Cardiac fibroblast (primary cell): ENCODE data around the gene USH2A.

Experiments
- DNase-seq, 2 donors: peaks; one replicate each; pipeline versions ENCODE4 v3.0.0 to v3.0.0-alpha.2; 2010; ENCODE audit warnings: low read depth in 2 of 2
- H3K4me3 ChIP-seq, 2 donors: replicated peaks in 1 of 2; 1 replicate in 1 of 2; 2 replicates in 1 of 2; pipeline ENCODE4 v1.5.1; 2011; ENCODE audit warnings: low read depth in 2 of 2, low read length in 2 of 2, mild to moderate bottlenecking in 2 of 2, moderate library complexity in 1 of 2
- TF ChIP-seq, protein P1 (sequence below): IDR thresholded peaks from one replicate; pipeline ENCODE4 v1.5.1; 2011; ENCODE audit warnings: low read depth, mild to moderate bottlenecking, low read length, inconsistent platforms

Gene USH2A

DNA sequence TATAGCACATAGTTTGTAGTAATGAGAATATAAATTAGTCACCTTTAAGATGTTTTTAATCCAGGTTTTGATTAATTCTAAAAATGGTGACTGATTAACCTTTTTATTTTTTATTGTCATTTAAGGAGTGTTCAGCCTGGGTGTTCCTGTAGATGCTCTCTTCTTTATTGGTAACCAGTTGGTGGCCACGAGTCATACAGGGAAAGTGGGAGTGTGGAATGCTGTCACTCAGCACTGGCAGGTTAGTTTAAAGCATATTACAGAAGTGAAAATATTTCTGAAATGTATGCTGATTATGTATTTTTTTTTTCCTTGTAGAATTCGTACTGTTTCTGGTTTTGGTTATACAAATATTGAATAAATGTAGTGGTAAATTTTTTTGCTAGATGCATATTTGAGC is 828.0 kb downstream of the USH2A start:
- TF ChIP-seq, protein P1, sequence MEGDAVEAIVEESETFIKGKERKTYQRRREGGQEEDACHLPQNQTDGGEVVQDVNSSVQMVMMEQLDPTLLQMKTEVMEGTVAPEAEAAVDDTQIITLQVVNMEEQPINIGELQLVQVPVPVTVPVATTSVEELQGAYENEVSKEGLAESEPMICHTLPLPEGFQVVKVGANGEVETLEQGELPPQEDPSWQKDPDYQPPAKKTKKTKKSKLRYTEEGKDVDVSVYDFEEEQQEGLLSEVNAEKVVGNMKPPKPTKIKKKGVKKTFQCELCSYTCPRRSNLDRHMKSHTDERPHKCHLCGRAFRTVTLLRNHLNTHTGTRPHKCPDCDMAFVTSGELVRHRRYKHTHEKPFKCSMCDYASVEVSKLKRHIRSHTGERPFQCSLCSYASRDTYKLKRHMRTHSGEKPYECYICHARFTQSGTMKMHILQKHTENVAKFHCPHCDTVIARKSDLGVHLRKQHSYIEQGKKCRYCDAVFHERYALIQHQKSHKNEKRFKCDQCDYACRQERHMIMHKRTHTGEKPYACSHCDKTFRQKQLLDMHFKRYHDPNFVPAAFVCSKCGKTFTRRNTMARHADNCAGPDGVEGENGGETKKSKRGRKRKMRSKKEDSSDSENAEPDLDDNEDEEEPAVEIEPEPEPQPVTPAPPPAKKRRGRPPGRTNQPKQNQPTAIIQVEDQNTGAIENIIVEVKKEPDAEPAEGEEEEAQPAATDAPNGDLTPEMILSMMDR, result no peak
- DNase-seq, result no peak
- H3K4me3 ChIP-seq, result no peak overlapping the region

DNA sequence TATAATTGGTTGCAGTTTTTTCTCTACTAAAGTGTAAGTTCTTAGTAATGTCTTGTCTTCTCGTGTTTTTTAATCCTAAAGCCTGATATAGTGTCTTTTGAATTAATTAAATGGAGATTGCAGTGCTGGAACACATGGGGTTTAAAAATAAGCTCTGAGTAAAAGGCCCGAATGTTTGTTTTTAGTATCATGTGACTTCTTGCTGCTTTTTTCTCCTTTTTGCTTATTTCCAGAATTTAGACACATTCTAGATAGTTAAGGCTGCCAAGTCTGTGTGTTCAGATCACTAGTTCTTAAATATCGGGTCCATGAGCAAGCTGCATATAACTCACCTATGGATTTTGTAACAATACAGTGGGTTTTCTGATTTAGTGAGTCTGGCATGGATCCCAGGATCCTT is 828.6 kb downstream of the USH2A start:
- DNase-seq, result peak in 1 of 2 donors; percentile 22
- H3K4me3 ChIP-seq, result no peak overlapping the region
- TF ChIP-seq, protein P1, result no peak

DNA sequence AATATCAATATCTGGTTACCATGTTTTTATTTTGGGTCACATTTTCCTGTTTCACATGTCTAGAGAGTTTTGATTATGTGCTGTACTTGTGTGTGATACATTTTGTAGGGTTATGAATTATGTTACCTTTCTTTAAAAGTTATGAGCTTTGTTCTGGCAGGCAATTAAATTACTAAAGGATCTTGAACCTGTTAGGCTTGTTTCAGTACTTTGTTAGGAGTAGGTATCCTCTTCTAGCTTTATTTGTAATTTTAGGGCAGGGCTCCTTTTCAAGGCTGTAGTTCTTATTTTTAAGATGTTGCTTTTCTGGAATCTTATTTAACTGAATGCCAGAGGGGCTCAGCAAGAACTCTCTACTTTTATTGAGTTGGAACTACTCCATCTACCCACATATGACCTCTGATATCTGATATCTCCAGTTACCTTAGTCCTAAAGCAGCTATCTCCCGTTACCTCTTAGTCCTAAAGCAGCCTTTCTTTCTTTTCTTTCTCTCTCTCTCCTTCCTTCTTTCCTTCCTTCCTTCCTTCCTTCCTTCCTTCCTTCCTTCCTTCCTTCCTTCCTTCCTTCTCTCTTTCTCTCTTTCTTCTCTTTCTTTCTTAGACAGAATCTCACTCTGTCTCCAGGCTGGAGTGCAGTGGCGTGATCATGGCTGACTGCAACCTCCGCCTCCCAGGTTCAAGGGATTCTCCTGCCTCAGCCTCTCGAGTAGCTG is 832.3 kb downstream of the USH2A start:
- TF ChIP-seq, protein P1, result no peak
- no peak overlapping the region for H3K4me3 ChIP-seq
- no peak for DNase-seq

DNA sequence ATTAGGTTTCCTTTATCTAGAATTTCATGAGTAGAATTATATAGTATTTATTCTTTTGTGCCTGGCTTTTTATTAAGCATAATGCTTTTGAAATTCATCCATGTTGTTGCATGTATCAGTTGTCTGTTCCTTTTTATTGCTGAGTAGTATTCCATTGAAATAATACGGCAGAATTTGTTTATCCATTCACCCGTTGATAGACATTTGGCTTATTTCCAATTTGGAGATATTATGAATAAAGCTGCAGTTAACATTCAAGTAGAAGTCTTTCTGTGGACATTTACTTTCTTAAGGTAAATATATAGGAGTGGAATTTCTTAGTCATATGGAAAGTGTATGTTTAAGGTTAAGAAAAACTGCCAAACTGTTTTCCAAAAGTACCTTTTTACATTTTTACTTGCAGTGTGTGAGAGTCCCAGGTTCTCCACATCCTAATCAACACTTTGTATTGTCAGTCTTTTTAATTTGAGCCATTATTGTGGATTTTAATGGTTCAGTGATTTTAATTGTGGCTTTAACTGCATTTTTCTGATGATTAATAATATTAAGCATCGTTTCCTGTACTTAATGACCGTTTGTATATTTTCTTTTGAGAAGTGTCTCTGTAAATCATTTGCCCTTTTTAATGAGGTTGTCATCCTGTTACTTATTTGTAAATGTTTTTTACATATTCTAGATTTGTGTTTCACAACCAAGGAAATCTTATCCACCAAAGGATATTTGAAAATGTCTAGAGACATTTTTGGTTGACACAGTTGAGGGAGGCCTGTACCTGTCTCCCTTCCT is 833.4 kb downstream of the USH2A start:
- DNase-seq, result no peak
- TF ChIP-seq, protein P1, result no peak
- no peak overlapping the region for H3K4me3 ChIP-seq

DNA sequence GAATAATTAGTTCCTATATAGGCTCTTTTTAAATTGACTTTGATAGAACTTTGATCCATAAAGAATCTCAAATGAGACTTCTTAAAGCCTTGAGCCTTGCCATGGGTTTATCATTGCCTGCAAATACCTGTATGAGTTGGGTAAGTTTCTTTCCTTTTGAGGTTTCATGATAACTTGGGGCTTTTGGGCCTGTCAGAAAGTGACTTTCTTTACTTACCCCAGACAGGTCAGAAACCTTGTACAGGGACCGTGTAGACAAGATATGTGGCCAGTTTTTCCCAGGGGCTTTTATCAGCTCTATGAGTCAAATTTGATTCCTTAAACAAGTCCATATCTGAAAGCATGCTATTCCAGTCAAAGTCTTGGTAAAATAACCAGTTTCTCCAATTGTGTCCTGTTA is 838.9 kb downstream of the USH2A start:
- no peak for DNase-seq

DNA sequence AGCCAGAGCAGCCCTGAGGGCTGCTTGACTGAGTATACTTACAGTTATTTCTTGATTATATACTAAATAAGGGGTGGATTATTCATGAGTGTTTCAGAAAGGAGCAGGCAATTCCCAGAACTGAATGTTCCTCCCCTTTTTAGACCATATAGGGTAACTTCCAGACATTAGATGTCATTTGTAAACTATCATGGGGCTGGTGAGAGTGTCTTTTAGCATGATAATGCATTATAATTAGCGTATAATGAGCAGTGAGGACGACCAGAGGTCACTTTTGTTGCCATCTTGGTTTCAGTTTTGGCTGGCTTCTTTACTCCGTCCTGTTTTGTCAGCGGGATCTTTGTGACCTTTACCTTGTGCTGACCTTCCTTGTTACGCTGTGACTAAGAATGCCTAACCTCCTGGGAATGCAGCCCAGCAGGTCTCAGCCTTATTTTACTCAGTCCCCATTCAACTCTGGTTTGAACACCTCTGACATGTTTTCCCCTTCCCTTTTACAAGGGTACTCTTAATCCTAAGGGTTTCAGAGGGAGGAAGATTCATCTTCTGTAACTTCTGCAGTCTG is 840.0 kb downstream of the USH2A start:
- TF ChIP-seq, protein P1, result no peak

More for the DNA sequence above, 838.9 kb downstream of the USH2A start:
- TF ChIP-seq, protein P1, result no peak
- H3K4me3 ChIP-seq, result no peak overlapping the region

More for the DNA sequence above, 840.0 kb downstream of the USH2A start:
- DNase-seq, result peak in 1 of 2 donors; percentile 31
- H3K4me3 ChIP-seq, result no peak overlapping the region
